ENCODE results near the gene DIRAS3.
A peak's percentile ranks its signal among the peaks of the same experiment; 100 is the strongest.

DIRAS3 gene

GRCh38 chr1:68057564-68057963, 7.1 kb upstream of the DIRAS3 start:
- H3K27ac ChIP-seq (ENCODE audit: poor library complexity, severe bottlenecking): no peak overlapping the region
- peaks cover 2% of the 10 kb centered on the region for H3K27me3 ChIP-seq (ENCODE audit: insufficient read depth, poor library complexity, severe bottlenecking)
- H3K9me3 ChIP-seq (ENCODE audit: severe bottlenecking): peaks cover 1% of the 10 kb centered on the region
- no peaks in the 10 kb centered on the region for H3K4me1 ChIP-seq (ENCODE audit: insufficient read depth, poor library complexity, severe bottlenecking)
- no peaks in the 10 kb centered on the region for H3K36me3 ChIP-seq (ENCODE audit: low read depth)
- H3K4me3 ChIP-seq (ENCODE audit: severe bottlenecking): no peak overlapping the region
- ATAC-seq (ENCODE audit: low read depth) (no peak), DNase-seq (ENCODE audit: low spot score) (no peak)
- no peak for TF ChIP-seq CTCF (IDR thresholded peaks at IDR 0.05; ENCODE audit: poor library complexity, severe bottlenecking)

DNA sequence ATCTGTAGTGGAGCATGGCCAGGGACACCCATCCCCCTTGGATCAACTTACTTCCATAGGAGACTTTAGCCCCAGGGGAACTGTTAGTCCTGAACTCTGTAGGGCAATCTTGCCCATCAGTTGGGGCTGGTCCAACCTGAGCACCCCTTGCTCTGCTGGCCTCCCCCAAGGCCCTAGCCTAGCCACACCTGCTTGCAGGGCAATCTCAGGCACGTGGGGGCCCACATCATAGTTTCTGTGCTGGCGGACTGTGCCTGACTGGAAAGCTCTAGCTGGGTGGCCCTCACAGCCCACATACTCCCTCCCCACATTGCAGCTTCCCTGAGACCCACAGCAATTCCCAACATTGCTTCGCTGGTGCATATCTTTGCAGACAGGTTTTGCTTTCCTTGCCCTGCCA, 6.6 kb upstream of the DIRAS3 start:
- no peak for TF ChIP-seq CTCF (IDR thresholded peaks at IDR 0.05; ENCODE audit: poor library complexity, severe bottlenecking)
- Histone ChIP-seq H3K36me3 (ENCODE audit: low read depth) (no peaks in the 10 kb centered on the region), H3K27ac (ENCODE audit: poor library complexity, severe bottlenecking) (no peak overlapping the region), H3K27me3 (ENCODE audit: insufficient read depth, poor library complexity, severe bottlenecking) (peaks cover 2% of the 10 kb centered on the region), H3K4me3 (ENCODE audit: severe bottlenecking) (no peak overlapping the region), H3K9me3 (ENCODE audit: severe bottlenecking) (no peaks in the 10 kb centered on the region), H3K4me1 (ENCODE audit: insufficient read depth, poor library complexity, severe bottlenecking) (no peaks in the 10 kb centered on the region)
- DNase-seq (ENCODE audit: low spot score) (no peak), ATAC-seq (ENCODE audit: low read depth) (no peak)

- H3K36me3 ChIP-seq (ENCODE audit: low read depth): no peaks in the 10 kb centered on the region
- no peaks in the 10 kb centered on the region for H3K4me1 ChIP-seq (ENCODE audit: insufficient read depth, poor library complexity, severe bottlenecking)
- no peak overlapping the region for H3K27ac ChIP-seq (ENCODE audit: poor library complexity, severe bottlenecking)
- peak; percentile 24 for TF ChIP-seq CTCF (IDR thresholded peaks at IDR 0.05; ENCODE audit: poor library complexity, severe bottlenecking)
- DNase-seq (ENCODE audit: low spot score) (no peak), ATAC-seq (ENCODE audit: low read depth) (peak; percentile 74)
- peaks cover 16% of the 10 kb centered on the region for H3K27me3 ChIP-seq (ENCODE audit: insufficient read depth, poor library complexity, severe bottlenecking)
- H3K4me3 ChIP-seq (ENCODE audit: severe bottlenecking): no peak overlapping the region
- no peaks in the 10 kb centered on the region for H3K9me3 ChIP-seq (ENCODE audit: severe bottlenecking)
Observed at GRCh38 chr1:68051475-68051874, 1.0 kb upstream of the DIRAS3 start.

- Histone ChIP-seq H3K4me1 (ENCODE audit: insufficient read depth, poor library complexity, severe bottlenecking) (no peaks in the 10 kb centered on the region), H3K4me3 (ENCODE audit: severe bottlenecking) (no peak overlapping the region), H3K27ac (ENCODE audit: poor library complexity, severe bottlenecking) (no peak overlapping the region), H3K27me3 (ENCODE audit: insufficient read depth, poor library complexity, severe bottlenecking) (peaks cover 16% of the 10 kb centered on the region), H3K36me3 (ENCODE audit: low read depth) (no peaks in the 10 kb centered on the region), H3K9me3 (ENCODE audit: severe bottlenecking) (no peaks in the 10 kb centered on the region)
- ATAC-seq (ENCODE audit: low read depth): no peak
- no peak for DNase-seq (ENCODE audit: low spot score)
- TF ChIP-seq CTCF (IDR thresholded peaks at IDR 0.05; ENCODE audit: poor library complexity, severe bottlenecking): no peak
Observed at GRCh38 chr1:68047659-68048026, 2.8 kb downstream of the DIRAS3 start.

DNA sequence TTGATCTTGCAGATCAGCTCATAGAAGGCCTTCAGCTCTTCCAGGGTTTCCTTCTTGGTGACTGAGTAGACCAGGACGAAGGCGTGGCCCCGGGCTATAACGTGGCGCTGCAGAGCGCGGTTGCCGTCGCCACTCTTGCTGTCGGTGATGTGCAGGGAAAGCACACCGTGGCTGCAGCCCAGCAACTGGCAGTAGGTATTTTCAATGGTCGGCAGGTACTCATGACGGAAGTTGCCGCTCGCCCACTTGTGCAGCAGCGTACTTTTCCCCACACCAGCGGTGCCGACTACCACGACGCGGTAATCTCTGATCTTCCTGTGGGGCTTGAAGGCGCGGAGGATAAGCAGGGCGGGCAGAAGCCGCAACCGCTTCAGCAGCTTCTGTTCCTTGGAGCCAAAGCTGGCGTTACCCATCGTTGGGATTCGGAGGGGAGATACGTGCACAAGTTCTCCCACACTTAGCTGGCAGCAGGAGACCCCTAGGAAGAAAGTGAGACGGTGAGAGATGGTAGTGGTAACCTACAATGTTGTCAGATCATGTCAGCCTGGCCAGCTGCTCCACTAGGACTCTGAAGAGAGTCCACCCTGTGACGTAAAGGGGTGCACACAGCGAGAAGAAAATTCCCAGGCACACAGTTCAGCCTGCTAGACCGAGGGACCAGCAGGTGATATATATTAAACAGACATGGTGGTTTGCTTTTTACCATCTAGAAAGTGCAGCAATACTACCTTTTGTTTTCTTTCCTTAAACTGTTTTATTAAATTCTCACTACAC, 3.4 kb downstream of the DIRAS3 start:
- Histone ChIP-seq H3K36me3 (ENCODE audit: low read depth) (no peaks in the 10 kb centered on the region), H3K9me3 (ENCODE audit: severe bottlenecking) (no peaks in the 10 kb centered on the region), H3K4me1 (ENCODE audit: insufficient read depth, poor library complexity, severe bottlenecking) (no peaks in the 10 kb centered on the region), H3K27ac (ENCODE audit: poor library complexity, severe bottlenecking) (no peak overlapping the region), H3K4me3 (ENCODE audit: severe bottlenecking) (no peak overlapping the region), H3K27me3 (ENCODE audit: insufficient read depth, poor library complexity, severe bottlenecking) (peaks cover 16% of the 10 kb centered on the region)
- TF ChIP-seq CTCF (IDR thresholded peaks at IDR 0.05; ENCODE audit: poor library complexity, severe bottlenecking): no peak
- ATAC-seq (ENCODE audit: low read depth) (no peak), DNase-seq (ENCODE audit: low spot score) (no peak)

Measured in RWPE2 (cell line).